Esophagus muscularis mucosa (tissue), 3 donors: ENCODE data around the gene KDM4E.
"Not testable (repeated sequence)": the region's sequence is repeated elsewhere in the genome, so short reads cannot be mapped to it uniquely, and the experiment has no call there.

Source experiments
- CTCF ChIP-seq, 3 experiments: fragments of 200-600 bp in 2 of 3; fragments of 450-650 bp in 1 of 3; sonication (generic) in 2 of 3; IDR thresholded peaks; one replicate each; pipeline ENCODE4 v1.5.1; 2017 to 2019; ENCODE audit warnings: antibody characterized with exemption in 3 of 3, mild to moderate bottlenecking in 2 of 3, moderate library complexity in 1 of 3
- EP300 ChIP-seq: sonication (generic); formaldehyde crosslinking; IDR thresholded peaks from one replicate; pipeline ENCODE4 v1.6.1; 2017; ENCODE audit warnings: antibody characterized with exemption

- not testable (repeated sequence) for TF ChIP-seq CTCF (IDR thresholded peaks at IDR 0.05); EP300
These were observed 536 bp downstream of the KDM4E start for GRCh38 chr11:95025594-95025993.
